K562 (cell line): ENCODE results near the gene ABCA10. TPM values are rescaled to one million over a fixed set of nuclear protein-coding genes. Genes with fewer than 3 reads are reported as not detected.

ENCODE experiments used
- ARID4B ChIP-seq: sonication (generic); formaldehyde crosslinking; IDR thresholded peaks from 2 replicates; pipeline ENCODE4 v1.8.0; 2022; ENCODE audit warnings: mild to moderate bottlenecking, missing genetic modification reagents
- E2F1 ChIP-seq: sonication (generic); formaldehyde crosslinking; IDR thresholded peaks from 2 replicates; pipeline ENCODE4 v1.8.1; 2023; ENCODE audit warnings: mild to moderate bottlenecking, missing genetic modification reagents, moderate library complexity
- GTF2E2 ChIP-seq: fragments of 200-800 bp; sonication (Bioruptor generic); IDR thresholded peaks from 2 replicates; pipeline ENCODE4 v1.6.1; 2016; ENCODE audit warnings: missing genetic modification characterization, missing compliant biosample characterization
- SMARCC2 ChIP-seq: fragments of 450-650 bp; IDR thresholded peaks from 2 replicates; pipeline ENCODE4 v1.6.1; 2017; ENCODE audit warnings: antibody characterized with exemption, moderate library complexity, mild to moderate bottlenecking, low read depth
- ZNF197 ChIP-seq: fragments of 200-800 bp; sonication (Bioruptor generic); IDR thresholded peaks from 2 replicates; pipeline ENCODE4 v1.6.1; 2016; ENCODE audit warnings: low read depth, missing genetic modification characterization, missing compliant biosample characterization
- polyA plus RNA-seq, 8 experiments: library from polyadenylated mRNA; depleted of rRNA in 4 of 8; stranded (reverse) in 5 of 8; unstranded in 3 of 8; fragments of >200 nt; fragmentation: Nextera tagmentation in 2 of 8; fragmentation: Illumina TruSeq in 1 of 8; extraction: Ambion mirVana in 2 of 8; extraction: Trizol in 1 of 8; gene quantifications; 2 replicates each; pipeline versions ENCODE4 v1.2.1 to v1.2.3, GENCODE V29; 2011 to 2014; ENCODE audit warnings: inconsistent platforms in 1 of 8, missing spikeins in 1 of 8
- total RNA-seq, 7 experiments: library from RNA; depleted of rRNA in 6 of 7; stranded (reverse); fragments of >200 nt in 6 of 7; fragmentation: Illumina TruSeq in 2 of 7; extraction: Trizol in 2 of 7; gene quantifications; 2 replicates each; pipeline versions ENCODE4 v1.2.1 to v1.2.3, GENCODE V29; 2011 to 2021; ENCODE audit warnings: low replicate concordance in 1 of 7

Gene ABCA10
- total and polyA plus RNA-seq, 9 of the 15 experiments (the other 6 are each of a cell fraction or from before 2014, with no cell fraction given) = 0.04 to 0.45 (median 0.15) TPM; not detected in 1

GRCh38 chr17:69147460-69147859 is 81.2 kb downstream of the ABCA10 start (continued):
- TF ChIP-seq ARID4B (CRISPR knock-in tag) (no peak), GTF2E2 (tag) (no peak), ZNF197 (no peak), E2F1 (CRISPR knock-in tag) (no peak), SMARCC2 (no peak)
